Fibroblast of the aortic adventitia (primary cell): Measurements from ENCODE around the gene PRDM7. TPM values are rescaled to one million over a fixed set of nuclear protein-coding genes. Genes with fewer than 3 reads are reported as not detected.
A peak's percentile ranks its signal among the peaks of the same experiment; 100 is the strongest.

ENCODE experiments used
- DNase-seq: peaks from one replicate; pipeline ENCODE4 v3.0.0-alpha.2; 2010; ENCODE audit warnings: low read depth
- H3K4me3 ChIP-seq: 2 replicates; pipeline ENCODE4 v1.5.1; 2011; ENCODE audit warnings: low read depth, mild to moderate bottlenecking, control low read depth, low read length, moderate library complexity
- CTCF ChIP-seq: IDR thresholded peaks from 2 replicates; pipeline ENCODE4 v1.5.1; 2011; ENCODE audit warnings: mild to moderate bottlenecking, low read length, control low read depth, inconsistent platforms; ENCODE audit not compliant: insufficient read depth
- total RNA-seq: library from RNA; depleted of rRNA; stranded (reverse); fragments of >200 nt; gene quantifications from 2 replicates; pipeline ENCODE4 v1.2.3, GENCODE V29; 2012; ENCODE audit warnings: low replicate concordance

PRDM7 gene
- total RNA-seq, 1 donor, result not detected

- H3K4me3 ChIP-seq, result no peak overlapping the region
- no peak for DNase-seq
- TF ChIP-seq CTCF, result no peak
Observed at GRCh38 chr16:90084215-90084950, 7.3 kb upstream of the PRDM7 start.

- TF ChIP-seq CTCF, result no peak
- DNase-seq, result no peak
- no peak overlapping the region for H3K4me3 ChIP-seq
Observed at GRCh38 chr16:90083139-90083538, 6.0 kb upstream of the PRDM7 start.

- DNase-seq, result no peak
- TF ChIP-seq CTCF, result no peak
- no peak overlapping the region for H3K4me3 ChIP-seq
Observed at GRCh38 chr16:90081606-90081970, 4.5 kb upstream of the PRDM7 start.

- H3K4me3 ChIP-seq, result no peak overlapping the region
- no peak for DNase-seq
- no peak for TF ChIP-seq CTCF
Observed at GRCh38 chr16:90078579-90078895, 1.4 kb upstream of the PRDM7 start.

- peak; percentile 12 for TF ChIP-seq CTCF
- peak; percentile 38 for DNase-seq
- H3K4me3 ChIP-seq, result peak overlapping the region; percentile 57
Observed at GRCh38 chr16:90077757-90078578, 837 bp upstream of the PRDM7 start.

- peak; percentile 57 for DNase-seq
- H3K4me3 ChIP-seq, result no peak overlapping the region
- no peak for TF ChIP-seq CTCF
Observed at GRCh38 chr16:90072442-90073105, 4.6 kb downstream of the PRDM7 start.
